NB4 (cell line): ENCODE results near the gene DTHD1.
A peak's percentile ranks its signal among the peaks of the same experiment; 100 is the strongest.

ENCODE experiments used
- DNase-seq: peaks from one replicate; pipeline ENCODE4 v3.0.0; 2010; ENCODE audit warnings: low read depth
- H3K4me3 ChIP-seq: one replicate; pipeline ENCODE4 v1.5.1; 2011; ENCODE audit warnings: mild to moderate bottlenecking, low read depth, low read length, moderate library complexity
- CTCF ChIP-seq: IDR thresholded peaks from one replicate; pipeline ENCODE4 v1.5.1; 2012; ENCODE audit warnings: low read depth, low read length
- MAX ChIP-seq: IDR thresholded peaks from 2 replicates; pipeline ENCODE4 v1.6.1; 2011; ENCODE audit warnings: low read depth, low read length
- MYC ChIP-seq: IDR thresholded peaks from 2 replicates; pipeline ENCODE4 v1.6.1; 2011; ENCODE audit warnings: low read depth, low read length
- POLR2A ChIP-seq: IDR thresholded peaks from 2 replicates; pipeline ENCODE4 v1.6.1; 2011; ENCODE audit warnings: mild to moderate bottlenecking; ENCODE audit not compliant: insufficient read length; ENCODE audit errors: extremely low read depth

DTHD1 gene

DNA sequence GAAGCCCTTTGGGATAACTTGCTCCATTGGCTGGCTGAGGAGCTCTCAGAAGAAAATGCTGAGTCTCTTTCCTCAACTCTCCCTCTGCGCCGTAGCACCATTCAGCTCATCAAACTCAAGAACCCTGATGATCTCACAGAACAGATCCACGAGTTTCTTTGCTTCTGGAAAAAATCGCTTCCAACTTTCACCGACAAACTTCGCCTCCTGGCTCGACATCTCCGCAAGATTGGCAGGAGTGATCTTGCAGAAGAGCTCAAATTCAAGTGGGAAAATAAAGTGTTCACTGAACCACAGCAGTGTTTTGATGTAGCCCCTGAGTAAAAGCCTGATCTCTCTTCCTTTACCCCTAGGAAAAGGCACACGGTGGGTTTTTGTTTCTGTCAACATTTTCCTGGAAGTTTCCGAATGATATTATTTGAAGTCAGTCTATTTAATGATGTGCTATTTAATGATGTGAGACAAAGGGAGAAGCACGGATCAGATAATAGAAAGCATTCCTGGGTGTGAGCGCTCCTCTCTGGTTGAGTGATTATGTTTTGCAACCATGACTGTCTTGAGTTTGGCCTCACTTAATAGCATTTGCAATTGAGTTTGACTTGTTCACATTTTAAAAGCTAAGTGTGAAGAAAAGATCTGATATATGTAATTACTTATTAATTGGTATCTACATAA is 62.2 kb downstream of the DTHD1 start:
- H3K4me3 ChIP-seq, result no peak overlapping the region
- DNase-seq, result no peak
- TF ChIP-seq POLR2A (no peak), MAX (no peak), CTCF (no peak), MYC (no peak)

DNA sequence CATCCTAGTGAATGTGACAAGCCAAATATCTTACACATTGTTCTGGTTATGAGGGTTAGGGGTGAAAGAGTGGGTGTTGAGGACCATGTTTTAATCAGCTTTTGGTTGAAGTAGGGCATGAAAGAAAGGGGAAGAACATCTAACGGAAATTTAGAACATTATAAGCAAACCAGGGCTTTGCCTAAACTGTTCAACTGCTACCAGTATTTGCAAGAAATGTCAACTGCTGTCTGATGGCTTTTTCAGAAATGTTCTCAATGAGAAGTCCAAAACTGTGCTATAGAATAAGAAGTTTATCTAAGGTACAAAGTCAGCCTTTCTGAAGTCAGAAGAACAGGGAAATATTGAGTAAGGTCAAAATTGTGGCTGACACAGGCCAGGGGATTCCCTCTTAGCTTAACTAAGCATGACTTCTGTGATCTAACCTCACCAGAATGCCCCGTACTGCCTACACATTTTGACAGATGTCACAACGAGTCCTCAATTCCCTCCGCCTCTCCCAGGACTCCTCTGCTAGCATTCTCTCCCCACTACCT is 67.1 kb downstream of the DTHD1 start:
- peak; percentile 12 for DNase-seq
- no peak overlapping the region for H3K4me3 ChIP-seq
- no peak for TF ChIP-seq MAX
- no peak for TF ChIP-seq POLR2A
- no peak for TF ChIP-seq CTCF
- no peak for TF ChIP-seq MYC

DNA sequence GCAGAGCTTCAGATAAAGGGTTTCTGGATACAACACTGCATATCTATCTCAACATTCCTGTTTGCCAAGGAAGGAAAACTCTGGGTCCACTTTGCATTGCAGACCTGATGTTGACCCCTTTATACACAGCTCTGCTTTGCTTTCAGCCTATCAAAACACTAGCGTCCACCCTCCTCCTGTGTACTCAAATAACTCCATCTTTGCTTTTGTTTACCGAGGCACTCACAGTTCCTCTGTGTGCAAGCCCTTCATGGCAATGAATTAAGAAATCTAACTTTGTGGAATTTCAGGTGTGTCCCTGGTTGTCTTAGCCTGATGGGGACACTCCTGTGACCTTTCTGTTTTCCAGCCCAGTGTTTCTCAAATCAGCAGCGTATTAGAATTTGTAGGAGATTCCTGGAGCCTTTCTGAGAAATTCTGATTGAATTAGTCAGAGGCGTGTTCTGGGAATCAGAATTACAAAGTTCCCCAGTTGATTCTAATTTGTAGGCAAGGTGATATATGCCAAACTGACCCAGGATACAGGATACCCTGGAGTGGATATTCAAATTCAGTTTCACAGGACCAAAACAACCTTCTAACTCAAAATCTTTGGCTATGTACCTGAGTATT is 68.6 kb downstream of the DTHD1 start:
- H3K4me3 ChIP-seq, result no peak overlapping the region
- no peak for DNase-seq
- TF ChIP-seq CTCF (no peak), MYC (no peak), MAX (no peak), POLR2A (no peak)

DNA sequence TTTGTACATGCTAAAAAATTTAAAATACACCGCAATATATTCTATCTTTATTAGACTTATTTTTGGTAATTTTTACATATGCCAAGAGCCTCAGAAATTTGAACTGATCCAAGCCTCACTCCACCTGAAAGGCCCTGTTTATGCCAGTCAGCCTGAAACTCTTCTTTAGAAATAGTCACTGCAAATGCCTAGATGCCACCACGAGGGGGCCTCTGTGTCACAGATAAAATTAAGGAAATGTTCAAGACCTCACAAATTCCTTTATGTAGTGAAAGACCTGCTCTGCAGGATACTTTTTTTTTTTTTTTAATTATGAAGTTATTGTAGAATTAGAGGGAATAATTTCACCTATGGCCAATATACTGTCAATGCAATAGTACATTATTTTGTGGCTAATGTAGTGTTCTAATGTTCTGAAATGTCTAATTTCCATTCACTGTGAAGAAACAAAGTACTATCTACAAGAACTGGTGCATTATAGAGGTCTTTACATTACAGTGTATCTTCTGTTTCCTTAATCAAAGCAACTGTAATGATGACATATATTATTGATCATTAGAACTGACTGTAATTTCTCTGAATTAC is 69.8 kb downstream of the DTHD1 start:
- DNase-seq, result peak; percentile 74
- no peak overlapping the region for H3K4me3 ChIP-seq
- TF ChIP-seq POLR2A, result no peak
- TF ChIP-seq MAX, result no peak
- peak; percentile 92 for TF ChIP-seq CTCF
- TF ChIP-seq MYC, result no peak

DNA sequence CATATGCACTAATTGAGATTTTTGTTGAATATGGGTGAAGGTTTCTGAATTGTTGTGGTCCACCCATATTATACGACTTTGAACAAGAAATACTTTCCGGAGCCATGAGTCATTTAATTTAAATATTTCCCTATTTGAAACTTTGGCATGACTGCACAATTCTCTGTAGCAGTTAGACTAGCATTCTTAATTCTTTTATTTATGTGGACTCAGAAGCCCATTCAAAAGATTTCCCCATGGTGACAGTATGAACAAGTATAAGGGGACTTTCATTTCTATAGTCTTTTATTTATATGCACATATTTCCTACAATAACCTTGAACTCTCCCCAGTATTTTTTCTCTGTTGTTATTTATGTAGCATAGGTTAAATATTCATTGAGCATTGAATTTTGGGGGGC is 72.6 kb downstream of the DTHD1 start:
- no peak for TF ChIP-seq MAX
- no peak for TF ChIP-seq CTCF
- no peak for TF ChIP-seq POLR2A
- no peak for TF ChIP-seq MYC
- no peak for DNase-seq

More for the DNA sequence above, 72.6 kb downstream of the DTHD1 start:
- no peak overlapping the region for H3K4me3 ChIP-seq
